MV-4-11 (cell line): ENCODE results near the gene IFFO2.
A peak's percentile ranks its signal among the peaks of the same experiment; 100 is the strongest.

Source experiments
- DNase-seq: peaks from one replicate; lab custom pipeline; 2025; lab: John Stamatoyannopoulos, UW

The IFFO2 gene

DNA sequence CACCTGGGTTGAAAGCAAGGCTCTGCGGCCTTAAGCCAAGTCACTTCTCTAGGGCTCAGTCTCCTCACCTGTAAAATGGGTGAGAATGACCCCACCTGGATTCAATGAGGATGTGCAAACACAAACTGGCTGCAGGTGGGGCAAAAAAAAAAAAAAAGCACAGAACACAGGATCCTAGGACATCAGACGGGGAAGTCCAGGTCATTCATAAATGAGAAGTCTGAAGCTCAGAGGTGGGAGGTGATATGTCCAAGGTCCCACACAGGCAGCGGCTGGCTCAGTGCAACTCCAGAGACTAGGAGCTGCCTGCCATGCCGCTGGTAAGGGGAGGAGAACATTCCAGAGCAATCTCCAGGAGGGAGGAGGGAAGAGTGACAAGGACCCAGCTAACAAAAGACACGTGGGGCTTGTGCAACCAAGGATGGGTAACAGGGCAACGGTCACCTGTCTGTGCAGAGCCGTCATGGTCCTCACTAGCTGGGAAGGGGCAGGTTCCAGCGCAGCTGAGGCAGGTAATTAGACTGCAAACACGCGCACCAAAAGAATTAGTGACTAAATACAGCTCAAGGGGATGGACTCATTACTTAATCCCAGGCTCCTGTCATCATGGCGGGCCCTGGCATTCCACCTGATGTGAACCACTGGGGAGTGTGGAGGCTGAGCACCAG lies 19.5 kb downstream of the IFFO2 start:
- DNase-seq = no peak

DNA sequence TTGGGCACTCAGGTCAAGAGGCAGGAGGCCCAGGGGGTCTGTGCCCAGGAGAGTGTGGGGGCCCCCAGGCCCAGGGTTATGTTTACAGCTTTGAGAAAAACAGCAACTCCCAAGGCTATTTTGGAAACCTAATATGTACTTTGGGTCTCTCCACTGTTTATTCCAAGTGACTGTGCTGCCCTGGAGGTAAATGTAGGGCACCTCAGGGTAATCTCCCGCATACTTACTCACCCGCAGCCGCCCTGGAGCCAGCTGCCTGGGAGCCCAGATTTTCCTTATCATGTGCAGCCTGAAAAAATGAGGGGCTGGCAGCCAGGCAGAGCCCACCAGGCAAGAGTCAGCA lies 20.0 kb downstream of the IFFO2 start:
- no peak for DNase-seq

DNA sequence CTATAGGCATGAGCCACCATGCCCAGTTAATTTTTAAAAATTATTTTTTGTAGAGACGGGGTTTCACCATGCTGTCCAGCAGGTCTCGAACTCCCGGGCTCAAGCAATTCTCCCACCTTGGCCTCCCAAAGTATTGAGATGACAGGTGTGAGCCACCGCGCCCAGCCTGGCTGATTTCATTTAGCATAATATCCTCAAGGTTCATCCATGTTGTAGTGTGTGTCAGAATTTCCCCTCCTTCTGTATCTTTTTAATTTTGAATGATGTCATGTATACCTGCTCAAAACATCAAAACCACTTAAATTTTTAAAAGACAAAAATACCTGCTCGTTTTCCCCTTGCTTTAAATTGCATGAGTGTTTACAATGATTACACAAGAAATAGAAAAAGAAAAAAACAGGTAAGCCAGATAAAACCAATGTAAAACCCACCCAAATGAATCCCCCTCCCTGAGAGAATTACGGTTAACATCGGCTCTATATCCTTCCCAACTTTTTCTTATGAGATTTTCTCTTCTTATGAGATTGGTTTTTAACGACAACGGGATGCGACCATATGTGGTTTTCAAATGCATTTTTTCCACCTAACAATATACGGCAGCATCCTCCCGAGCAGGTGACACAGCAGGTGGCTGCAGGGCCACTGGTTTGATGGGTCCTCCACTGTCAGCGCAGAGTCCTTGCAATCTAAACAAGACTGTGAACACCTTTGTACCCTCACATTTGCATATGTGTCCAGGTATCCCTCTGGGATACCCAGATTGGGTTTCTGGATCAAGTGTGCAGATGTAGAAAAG lies 22.1 kb downstream of the IFFO2 start:
- DNase-seq = no peak

DNA sequence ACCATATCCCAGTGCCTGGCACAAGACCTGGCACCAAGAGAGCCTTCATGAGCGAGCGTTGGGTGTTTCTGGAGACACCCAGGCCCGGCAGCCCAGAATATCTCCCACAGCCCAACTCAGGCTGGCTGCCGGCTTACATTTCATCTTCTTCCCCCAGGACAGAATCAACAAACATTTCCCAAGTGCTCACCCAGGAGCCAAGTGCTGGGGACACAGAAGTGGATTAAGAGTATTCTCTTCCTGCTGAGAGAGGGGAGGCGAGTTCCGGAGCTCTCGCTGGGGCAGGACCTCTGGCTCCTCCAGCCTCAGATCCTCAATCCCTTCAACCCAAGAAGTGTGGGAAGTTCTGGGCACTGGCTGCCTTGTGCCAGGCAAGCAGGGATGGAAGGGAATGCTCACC lies 23.6 kb downstream of the IFFO2 start:
- no peak for DNase-seq

DNA sequence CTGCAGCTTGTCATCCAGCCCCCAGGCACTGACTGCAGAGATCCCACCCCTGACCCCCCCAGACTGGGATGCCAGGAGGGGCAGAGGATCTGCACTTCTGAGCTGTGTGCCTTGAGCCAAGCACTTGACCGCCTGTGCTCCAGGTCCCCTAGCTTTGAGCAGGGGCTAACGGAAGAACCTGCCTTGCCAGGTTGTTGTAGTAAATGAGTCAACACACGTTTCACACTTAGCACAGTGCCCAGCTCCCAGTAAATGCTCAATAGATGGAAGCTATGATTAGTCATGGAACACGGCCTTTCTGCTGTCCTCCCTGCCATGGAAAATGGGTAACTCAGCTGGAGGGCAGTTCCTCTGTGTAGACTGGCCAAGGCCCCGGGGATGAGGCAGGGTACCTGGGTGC lies 24.1 kb downstream of the IFFO2 start:
- no peak for DNase-seq

DNA sequence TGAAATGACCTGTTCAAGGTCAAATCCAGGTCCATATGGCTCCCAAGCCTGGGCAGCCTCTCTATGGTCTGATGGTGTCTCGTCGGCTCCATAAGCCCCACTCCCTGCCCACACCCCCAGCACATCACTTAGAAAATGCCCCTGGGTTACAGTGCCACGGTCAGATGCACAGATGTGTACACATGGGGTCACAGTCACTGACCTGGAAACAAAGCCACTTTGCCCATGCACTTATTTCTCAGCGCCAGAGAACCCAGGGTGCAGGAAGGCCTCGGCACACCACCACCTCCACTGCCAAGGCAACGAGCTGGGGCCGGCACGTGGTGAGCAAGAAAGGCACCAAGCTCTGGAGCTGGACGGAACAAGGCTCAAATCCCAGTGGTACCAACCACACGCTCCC lies 24.7 kb downstream of the IFFO2 start:
- no peak for DNase-seq

DNA sequence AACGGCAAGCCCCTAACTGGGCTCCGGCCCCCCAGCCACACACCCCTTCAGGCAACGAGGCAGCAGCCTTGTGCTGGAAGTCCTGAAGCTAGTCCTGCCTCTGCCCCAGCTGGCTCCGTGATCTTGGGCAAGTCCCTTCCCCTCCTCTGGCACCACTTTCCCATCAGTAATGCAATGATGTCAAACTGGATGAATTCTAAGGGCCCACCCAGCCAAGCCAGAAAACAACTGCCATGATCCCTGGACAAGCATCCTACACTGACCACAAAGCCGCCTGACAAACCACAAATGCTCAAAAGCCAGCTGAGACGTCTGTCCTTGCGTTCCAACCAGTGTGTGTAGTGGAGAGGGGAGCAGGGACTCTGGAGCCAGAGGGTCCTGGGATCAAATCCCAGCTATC lies 26.8 kb downstream of the IFFO2 start:
- DNase-seq = no peak

DNA sequence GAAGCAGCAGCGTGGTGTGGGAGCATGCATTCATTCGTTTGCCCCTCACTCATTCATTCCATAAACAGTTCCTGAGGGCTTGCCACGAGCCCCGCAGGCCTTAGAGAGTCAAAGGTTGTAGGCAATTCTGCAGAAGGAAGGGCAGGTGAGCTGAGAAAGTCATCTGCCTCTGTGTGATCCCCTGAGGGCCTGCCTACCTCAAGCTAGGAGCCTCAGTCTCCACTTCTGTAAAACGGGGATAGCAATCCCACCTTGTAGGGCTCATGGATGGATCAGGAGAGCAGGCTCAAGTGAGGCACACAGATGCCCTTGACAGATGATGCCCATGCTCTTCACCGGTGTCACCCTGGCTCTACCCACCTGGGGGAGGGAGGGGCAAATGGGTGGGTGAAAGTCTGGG lies 27.5 kb downstream of the IFFO2 start:
- DNase-seq = no peak

DNA sequence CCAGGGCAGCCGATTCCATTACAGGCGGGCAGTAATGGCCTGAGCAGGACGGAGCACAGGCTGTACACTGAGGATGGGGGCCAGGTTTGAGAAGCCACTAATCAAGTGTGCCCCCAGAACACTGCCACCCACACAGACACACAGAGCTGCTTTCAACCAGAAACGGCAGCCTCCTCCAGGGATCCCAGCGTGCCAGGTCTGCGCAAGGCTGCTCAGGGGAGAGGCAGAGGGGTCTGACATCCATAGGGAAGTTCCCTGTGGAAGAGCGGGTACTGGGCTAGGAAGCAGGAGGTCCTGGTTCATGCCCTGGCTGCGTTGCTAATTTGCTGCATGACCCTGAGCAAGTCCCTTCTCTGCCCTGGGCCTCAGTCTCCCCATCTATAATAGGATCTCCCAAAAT lies 28.1 kb downstream of the IFFO2 start:
- DNase-seq = no peak

DNA sequence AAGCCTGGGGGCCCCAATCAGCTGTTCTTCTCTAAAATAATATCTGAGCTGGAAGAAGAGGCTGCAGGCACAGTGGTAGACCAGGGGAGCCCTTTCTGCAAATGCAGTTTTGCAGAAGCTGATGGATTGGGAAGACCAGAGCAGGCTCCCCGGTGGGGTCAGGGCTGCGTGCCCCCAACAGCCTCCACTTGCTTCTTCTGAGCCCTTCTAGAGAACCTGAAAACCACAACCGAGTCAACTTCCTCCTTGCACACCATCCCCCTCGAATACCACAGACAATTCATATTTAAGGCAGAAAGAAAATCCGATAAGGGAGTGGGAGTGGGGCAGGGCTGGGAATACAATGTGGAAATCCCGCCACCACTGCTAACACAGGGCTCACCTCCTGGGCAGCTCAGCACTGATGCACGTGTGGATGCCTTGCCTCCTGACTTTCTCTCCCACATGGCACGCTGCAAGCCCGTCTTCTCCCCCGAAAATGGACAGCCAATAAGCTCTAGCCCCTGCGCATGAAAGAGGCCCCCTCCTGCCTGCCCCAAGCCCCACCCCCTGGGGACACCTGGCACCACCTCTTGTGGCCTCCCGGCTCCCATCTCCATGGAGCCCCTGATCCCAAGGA lies 28.7 kb downstream of the IFFO2 start:
- DNase-seq = peak; percentile 66

DNA sequence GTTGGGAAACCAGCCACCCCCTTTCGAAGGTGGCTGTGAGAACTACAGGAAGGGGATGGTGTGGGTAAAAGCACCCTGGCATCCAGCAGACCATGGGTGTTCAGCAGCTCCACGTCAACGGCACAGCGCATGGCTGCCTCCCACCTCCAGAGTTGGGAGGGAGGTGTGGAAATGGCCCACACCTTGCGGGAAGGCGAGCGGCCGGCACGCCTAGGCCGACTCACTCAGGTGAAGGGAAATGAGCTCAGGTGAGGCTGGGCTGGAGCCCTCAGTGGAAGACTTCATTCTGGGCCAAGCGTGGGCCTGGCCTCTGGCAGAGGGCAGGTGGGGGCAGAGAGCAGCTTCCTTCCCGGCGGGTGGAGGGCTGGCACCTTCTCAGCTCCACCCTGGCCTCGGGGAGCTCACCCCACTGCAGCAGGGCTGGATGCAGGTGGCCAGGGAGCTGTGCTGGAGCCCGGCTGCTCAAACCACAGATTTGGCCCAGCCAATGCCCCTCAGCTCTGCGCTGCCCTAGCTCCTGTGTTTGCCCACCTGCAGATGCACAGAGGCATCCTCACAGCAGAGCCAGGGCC lies 29.3 kb downstream of the IFFO2 start:
- DNase-seq = no peak

DNA sequence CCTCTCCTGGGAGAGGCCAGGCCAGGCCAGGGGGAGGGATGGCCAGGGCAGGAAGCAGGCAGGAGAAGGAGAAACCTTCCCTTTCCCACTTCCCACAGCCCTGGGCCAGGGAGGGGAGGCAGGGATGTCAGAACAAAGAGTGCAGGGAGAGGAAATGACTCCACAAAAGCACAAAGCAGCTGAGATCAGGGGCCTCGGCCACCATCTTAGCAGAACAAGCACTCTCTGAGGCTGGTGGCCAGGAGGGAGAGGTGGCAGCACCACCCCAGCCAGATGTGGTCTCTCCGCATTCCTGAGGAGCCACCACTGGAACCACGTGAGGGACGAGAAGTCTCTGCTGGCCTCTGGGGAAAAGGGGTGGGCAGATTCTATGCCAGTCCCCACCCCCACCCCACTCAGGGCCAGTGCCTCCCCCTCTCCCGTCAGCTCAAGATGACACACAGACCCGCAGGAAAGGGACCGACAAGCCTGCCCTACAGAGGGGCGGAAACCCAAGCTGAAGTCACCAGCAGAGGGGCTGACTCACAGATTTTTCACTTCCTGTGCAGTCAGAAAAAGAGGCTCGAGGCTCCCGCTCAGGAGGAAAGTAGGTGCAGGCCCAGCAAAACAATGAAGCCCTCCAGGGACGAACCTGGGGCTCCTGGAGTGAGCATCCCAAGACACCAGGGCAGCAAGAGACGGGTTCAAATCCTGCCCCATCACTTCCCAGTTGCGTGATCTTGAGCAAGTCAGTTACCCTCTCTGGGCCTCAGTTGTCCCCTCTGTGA lies 30.0 kb downstream of the IFFO2 start:
- peak; percentile 93 for DNase-seq

DNA sequence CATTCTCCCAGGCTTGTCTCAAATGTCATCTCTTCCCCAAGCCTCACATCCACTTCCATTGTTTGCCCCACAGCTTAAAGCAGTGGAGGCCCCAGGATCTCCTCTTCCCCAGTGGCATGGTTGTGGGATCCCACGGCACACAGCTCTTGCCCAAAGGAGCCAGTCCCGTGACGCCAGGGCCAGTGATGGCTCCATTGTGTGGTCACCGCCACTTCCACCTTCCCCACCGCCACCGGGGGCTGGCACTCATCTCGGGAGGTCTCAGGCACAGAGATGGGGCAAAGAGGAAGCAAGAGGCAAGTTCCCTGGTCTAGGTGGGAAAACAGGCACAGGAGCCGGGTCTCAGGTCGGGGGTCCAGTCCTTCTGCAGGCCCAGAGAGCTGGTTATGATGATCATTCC lies 31.2 kb downstream of the IFFO2 start:
- DNase-seq = no peak

DNA sequence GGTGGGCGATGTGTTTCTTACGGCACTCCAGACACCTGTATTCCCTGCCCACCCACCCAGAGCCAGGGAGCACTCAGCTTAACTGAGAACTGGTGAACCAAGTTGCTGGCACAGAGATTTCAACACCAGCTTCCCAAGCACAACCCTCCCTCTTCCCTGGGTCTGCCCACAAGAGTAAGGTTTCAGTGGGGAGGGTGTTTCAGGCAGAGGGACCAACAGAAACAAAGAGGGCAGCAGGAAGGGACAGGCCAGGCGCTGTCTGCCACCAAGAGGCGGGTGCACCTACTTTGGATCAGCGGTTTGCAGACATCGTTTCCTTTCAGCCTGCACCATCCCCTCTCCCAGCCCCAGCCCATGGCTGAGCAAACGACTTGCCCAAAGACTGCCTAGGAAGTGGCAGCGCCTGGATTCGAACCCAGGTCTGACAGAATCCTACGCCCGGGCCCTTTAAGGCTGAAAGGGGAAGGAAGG lies 32.2 kb downstream of the IFFO2 start:
- peak; percentile 63 for DNase-seq

DNA sequence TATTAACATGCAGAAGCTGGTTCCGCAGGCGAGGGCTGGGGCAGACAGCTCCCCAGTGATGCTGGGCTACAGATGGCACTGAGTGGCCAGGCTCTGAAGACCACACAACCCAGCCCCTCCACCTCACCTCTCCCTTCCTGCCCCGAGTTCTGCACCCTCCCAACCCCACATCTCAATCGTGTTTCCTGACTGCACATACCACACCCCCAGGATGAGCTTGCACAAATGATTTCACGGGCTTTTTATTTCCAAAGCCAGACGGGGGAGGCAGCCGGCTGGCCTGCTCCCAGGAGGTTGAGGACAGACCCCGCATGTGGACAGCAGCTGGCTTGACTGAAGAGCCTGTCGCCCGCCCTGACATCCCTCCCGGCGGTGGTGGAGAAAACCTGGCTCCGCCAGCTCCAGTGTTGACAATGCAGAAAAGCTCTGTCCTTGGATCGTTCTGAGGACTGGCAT lies 32.7 kb downstream of the IFFO2 start:
- DNase-seq = no peak

DNA sequence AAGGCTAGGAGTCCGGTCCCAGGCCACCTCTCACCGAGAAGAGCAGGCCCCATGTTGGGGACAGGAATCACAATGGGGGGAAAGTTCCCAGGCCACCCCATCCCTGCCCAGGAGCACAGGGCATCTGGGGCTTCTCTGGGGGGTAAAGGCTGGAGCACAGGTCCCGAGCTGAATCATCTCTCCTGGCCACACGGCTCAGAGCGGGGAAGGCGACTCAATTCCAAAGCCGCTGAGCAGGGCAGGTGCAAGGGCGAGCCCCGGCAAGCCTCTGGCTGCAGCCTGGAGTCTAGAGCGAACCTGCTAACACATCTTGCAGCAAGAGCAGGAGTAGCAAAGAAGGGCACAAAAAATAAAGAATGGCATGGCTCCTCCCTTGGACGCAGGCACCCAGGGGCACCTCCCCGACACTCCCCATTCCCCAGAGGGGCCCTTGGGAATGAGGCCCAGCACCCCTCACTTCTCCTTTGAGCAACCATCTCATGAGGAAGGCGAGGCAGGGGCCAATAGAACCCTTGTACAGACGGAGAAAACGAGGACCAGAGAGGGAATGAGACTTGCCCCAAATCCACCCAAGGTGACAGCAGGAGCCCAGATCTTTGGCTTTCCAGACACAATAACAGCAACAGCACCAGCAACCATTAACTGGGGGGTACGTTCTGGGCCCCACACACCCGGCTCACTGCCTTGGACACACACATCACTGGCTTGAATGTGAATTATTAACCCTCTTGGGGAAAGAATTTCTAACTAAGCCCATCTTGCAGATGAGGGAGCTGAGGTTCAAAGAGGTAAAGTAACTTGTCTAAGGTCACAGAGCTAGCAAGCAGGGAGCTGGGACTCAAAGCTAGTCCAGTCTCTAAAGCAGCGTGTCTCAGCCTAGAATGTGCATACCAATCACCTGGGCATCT lies 33.4 kb downstream of the IFFO2 start:
- no peak for DNase-seq

DNA sequence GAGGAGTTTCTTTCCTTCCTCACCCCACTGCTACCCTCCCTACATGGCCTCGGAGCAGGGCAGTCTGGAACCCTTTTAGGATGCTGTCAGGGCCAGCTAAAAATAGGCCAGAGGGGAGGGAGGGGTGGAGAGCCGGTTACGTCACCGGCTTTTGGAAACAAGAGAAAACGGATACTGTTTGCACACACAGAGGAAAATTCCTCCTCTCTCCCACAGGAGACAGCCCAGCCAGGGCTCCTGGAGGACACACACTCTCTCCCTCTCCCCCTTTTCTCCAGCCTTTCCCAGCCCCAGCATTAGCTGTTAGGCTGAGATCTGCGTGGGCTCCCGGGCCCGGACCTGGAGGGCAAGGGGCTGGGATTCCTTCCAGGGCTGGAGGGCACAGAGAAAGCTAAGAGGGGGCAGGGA lies 34.2 kb downstream of the IFFO2 start:
- peak; percentile 21 for DNase-seq

DNA sequence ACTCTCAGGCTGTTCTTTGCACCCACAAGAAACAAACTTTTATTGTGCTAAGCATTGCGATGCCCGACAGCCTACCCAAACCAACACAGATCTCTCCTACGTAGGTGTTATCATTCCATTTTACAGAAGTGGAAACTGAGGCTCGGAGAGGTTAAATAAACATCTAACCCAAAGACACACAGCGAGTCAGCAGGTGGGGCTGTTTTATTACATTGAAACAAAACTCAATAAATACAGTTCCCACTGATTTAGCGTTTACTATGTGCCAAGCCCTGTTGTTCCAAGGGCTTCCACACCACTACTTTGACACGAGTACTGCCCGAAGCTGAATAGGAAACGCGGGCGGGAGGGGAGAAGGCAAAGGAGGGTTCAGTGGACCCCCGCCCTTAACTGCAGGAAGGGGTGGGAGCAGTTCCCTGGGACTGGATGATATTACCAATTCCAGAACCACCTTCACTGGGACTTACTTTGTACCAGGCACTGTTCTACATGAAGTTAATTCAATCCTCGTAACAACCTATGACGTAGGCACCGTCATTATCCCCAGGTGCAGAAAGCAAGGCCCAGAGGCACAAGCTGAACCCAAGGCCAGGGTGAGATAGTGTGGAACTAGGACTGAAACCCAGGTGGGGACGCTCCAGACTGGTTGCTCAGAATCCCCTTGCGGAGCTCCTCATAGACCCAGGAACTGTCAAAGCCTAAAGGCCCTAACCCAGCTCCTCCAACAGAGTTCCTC lies 34.8 kb downstream of the IFFO2 start:
- no peak for DNase-seq

DNA sequence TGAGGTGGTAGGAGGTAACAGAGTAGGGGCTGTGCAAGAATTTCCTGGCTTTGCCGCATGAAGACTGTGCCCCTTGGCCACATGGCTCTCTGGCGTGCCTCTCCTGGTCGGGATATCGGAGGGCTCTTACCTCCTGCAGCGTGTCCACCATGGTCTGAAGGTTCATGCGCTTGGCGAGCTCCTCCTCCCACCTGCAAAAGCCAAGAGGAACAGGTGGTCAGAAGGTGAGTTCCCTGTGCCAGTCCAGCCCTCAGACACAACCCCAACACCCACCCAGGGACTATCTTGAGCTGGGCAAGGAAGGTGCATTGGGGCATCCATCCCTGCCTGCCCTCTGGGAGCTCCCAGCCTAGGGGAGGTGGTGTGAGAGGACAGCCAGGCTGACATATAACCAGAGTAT lies 35.5 kb downstream of the IFFO2 start:
- DNase-seq = no peak

DNA sequence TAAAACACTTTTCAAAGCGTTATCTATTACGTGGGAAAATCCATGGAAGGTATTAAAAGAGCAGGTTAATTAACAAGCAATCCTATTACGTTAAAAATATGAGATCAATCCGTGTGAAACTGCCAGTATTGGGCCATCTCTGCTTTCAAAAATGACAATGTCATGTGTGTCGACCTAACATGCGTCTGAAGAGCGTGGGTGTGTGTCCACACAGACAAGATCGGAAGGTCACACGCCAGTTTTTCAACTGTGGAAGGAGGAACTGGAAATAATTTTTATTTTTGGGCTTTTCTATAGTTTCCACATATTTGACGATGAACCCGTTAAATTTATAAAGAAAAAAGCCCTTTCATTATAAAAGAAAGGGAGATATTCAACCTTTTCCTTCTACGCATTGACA lies 36.5 kb downstream of the IFFO2 start:
- no peak for DNase-seq
